Left renal cortex interstitium (tissue), 4 donors: ENCODE measurements around the gene PFKP. TPM values are rescaled to one million over a fixed set of nuclear protein-coding genes. Genes with fewer than 3 reads are reported as not detected.

Source experiments
- DNase-seq, 4 donors: peaks; one replicate each; pipeline ENCODE4 v3.0.0-alpha.2; 2013; ENCODE audit warnings: low read depth in 4 of 4, low spot score in 2 of 4, missing footprints in 1 of 4
- polyA plus RNA-seq, 4 donors: library from polyadenylated mRNA; unstranded; fragments of 120-200 nt; gene quantifications; one replicate each; pipeline ENCODE4 v1.2.1, GENCODE V29; 2013; ENCODE audit not compliant: insufficient read length in 4 of 4

The PFKP gene
- polyA plus RNA-seq, 4 donors = 19.0 to 40.3 (median 31.4) TPM

GRCh38 chr10:3178042-3178441 is 110.7 kb downstream of the PFKP start:
- no peak for DNase-seq

GRCh38 chr10:3179174-3179573 is 111.8 kb downstream of the PFKP start:
- DNase-seq = no peak

GRCh38 chr10:3180355-3181025 is 113.1 kb downstream of the PFKP start:
- DNase-seq = no peak

- no peak for DNase-seq
Observed at GRCh38 chr10:3185386-3185785, 118.0 kb downstream of the PFKP start.

GRCh38 chr10:3186368-3186767 is 119.0 kb downstream of the PFKP start:
- no peak for DNase-seq

Other genes with a start within 250 kb of the PFKP start
- 10 to 100 TPM; 61.8 to 83.6 (median 61.9) TPM for gene PITRM1, start 105.2 kb downstream of the PFKP start, polyA plus RNA-seq